HG03280 (cell line): Measurements from ENCODE around the gene ZNF500.
A peak's percentile ranks its signal among the peaks of the same experiment; 100 is the strongest.
"Not testable (repeated sequence)": the region's sequence is repeated elsewhere in the genome, so short reads cannot be mapped to it uniquely, and the experiment has no call there.

Source experiments
- ATAC-seq: cut with Tn5 transposase; IDR thresholded peaks from one replicate; pipeline ENCODE4 v1.9.1; 2021; ENCODE audit warnings: mild to moderate bottlenecking, moderate library complexity; ENCODE audit not compliant: unreplicated experiment

Gene ZNF500

GRCh38 chr16:4746991-4747574 lies 19.9 kb downstream of the ZNF500 start:
- no peak for ATAC-seq

GRCh38 chr16:4746215-4746614 lies 20.7 kb downstream of the ZNF500 start:
- ATAC-seq: no peak

- ATAC-seq: no peak
Observed at GRCh38 chr16:4745274-4745569, 21.7 kb downstream of the ZNF500 start.

- no peak for ATAC-seq
Observed at GRCh38 chr16:4744555-4745273, 22.2 kb downstream of the ZNF500 start.

GRCh38 chr16:4743226-4743878 lies 23.6 kb downstream of the ZNF500 start:
- no peak for ATAC-seq

- not testable (repeated sequence) for ATAC-seq
Observed at GRCh38 chr16:4738370-4738769, 28.6 kb downstream of the ZNF500 start.

GRCh38 chr16:4737545-4737944 lies 29.4 kb downstream of the ZNF500 start:
- ATAC-seq: no peak

- ATAC-seq: no peak
Observed at GRCh38 chr16:4736546-4736945, 30.4 kb downstream of the ZNF500 start.

- peak; percentile 67 for ATAC-seq
Observed at GRCh38 chr16:4734730-4735535, 32.0 kb downstream of the ZNF500 start.

GRCh38 chr16:4734063-4734729 lies 32.8 kb downstream of the ZNF500 start, which contains the start of the genes ANKS3 and DNAAF8:
Gene ANKS3, minus strand, starts transcription at chr16:4734271. Its CDS starts 4,122 bp downstream, at chr16:4730149.
Gene DNAAF8, plus strand, starts transcription at chr16:4734537. Its CDS starts 1,978 bp downstream, at chr16:4736515.
- peak; percentile 78 for ATAC-seq

GRCh38 chr16:4733747-4734062 lies 33.3 kb downstream of the ZNF500 start:
- no peak for ATAC-seq

- no peak for ATAC-seq
Observed at GRCh38 chr16:4733211-4733742, 33.7 kb downstream of the ZNF500 start.

- ATAC-seq: no peak
Observed at GRCh38 chr16:4729876-4730275, 37.1 kb downstream of the ZNF500 start.

GRCh38 chr16:4728676-4729075 lies 38.3 kb downstream of the ZNF500 start:
- ATAC-seq: no peak

- ATAC-seq: no peak
Observed at GRCh38 chr16:4726616-4727015, 40.3 kb downstream of the ZNF500 start.

GRCh38 chr16:4724661-4725270 lies 42.2 kb downstream of the ZNF500 start:
- ATAC-seq: no peak

- no peak for ATAC-seq
Observed at GRCh38 chr16:4723071-4723767, 43.7 kb downstream of the ZNF500 start.

GRCh38 chr16:4718466-4718865 lies 48.5 kb downstream of the ZNF500 start:
- ATAC-seq: no peak

- no peak for ATAC-seq
Observed at GRCh38 chr16:4714996-4715395, 52.0 kb downstream of the ZNF500 start.
